NCI-H1930 (cell line): ENCODE results near the gene KLHL15.
"Not testable (repeated sequence)": the region's sequence is repeated elsewhere in the genome, so short reads cannot be mapped to it uniquely, and the experiment has no call there.

Experiments used
- DNase-seq, 2 experiments: peaks; one replicate each; lab custom pipeline; 2025; lab: John Stamatoyannopoulos, UW

The KLHL15 gene

GRCh38 chrX:24027086-24027485 is at the start of gene KLHL15:
Gene KLHL15 (minus strand): TSS chrX:24027186. CDS start chrX:24006693, 20,493 bp downstream.
- no peak for DNase-seq

- DNase-seq = no peak
Observed at GRCh38 chrX:24069877-24070276, 42.9 kb upstream of the KLHL15 start.

GRCh38 chrX:24063488-24063887 is 36.5 kb upstream of the KLHL15 start:
- no peak for DNase-seq

GRCh38 chrX:24055043-24055356 is 28.0 kb upstream of the KLHL15 start:
- DNase-seq = no peak

- DNase-seq = peak; percentile 86 to 87
Observed at GRCh38 chrX:24054182-24055042, 27.4 kb upstream of the KLHL15 start, which contains the start of gene EIF2S3. Gene EIF2S3 (plus strand): TSS chrX:24054956. CDS start chrX:24054969, 13 bp downstream.

- not testable (repeated sequence) for DNase-seq
Observed at GRCh38 chrX:24050522-24051318, 23.7 kb upstream of the KLHL15 start.

GRCh38 chrX:24049643-24050042 is 22.7 kb upstream of the KLHL15 start:
- not testable (repeated sequence) for DNase-seq

- DNase-seq = not testable (repeated sequence)
Observed at GRCh38 chrX:24046060-24046459, 19.1 kb upstream of the KLHL15 start.

- no peak for DNase-seq
Observed at GRCh38 chrX:24037729-24038128, 10.7 kb upstream of the KLHL15 start.

GRCh38 chrX:24034485-24034884 is 7.5 kb upstream of the KLHL15 start:
- DNase-seq = no peak

- no peak for DNase-seq
Observed at GRCh38 chrX:24030597-24030996, 3.6 kb upstream of the KLHL15 start.

GRCh38 chrX:24027985-24028384 is 999 bp upstream of the KLHL15 start:
- no peak for DNase-seq

GRCh38 chrX:24026432-24026831 is 554 bp downstream of the KLHL15 start:
- no peak for DNase-seq

GRCh38 chrX:24025741-24026403 is 1.1 kb downstream of the KLHL15 start:
- peak; percentile 49 to 59 for DNase-seq

GRCh38 chrX:24024819-24025740 is 1.9 kb downstream of the KLHL15 start:
- peak; percentile 79 to 82 for DNase-seq

- DNase-seq = no peak
Observed at GRCh38 chrX:24023972-24024669, 2.9 kb downstream of the KLHL15 start.

GRCh38 chrX:24023544-24023943 is 3.4 kb downstream of the KLHL15 start:
- DNase-seq = no peak

GRCh38 chrX:24020306-24020876 is 6.6 kb downstream of the KLHL15 start:
- no peak for DNase-seq

- DNase-seq = no peak
Observed at GRCh38 chrX:24019448-24019847, 7.5 kb downstream of the KLHL15 start.

GRCh38 chrX:24018809-24019208 is 8.2 kb downstream of the KLHL15 start:
- no peak for DNase-seq
